ENCODE results near the gene TNFAIP8L1.
A peak's percentile ranks its signal among the peaks of the same experiment; 100 is the strongest.
"Not testable (repeated sequence)": the region's sequence is repeated elsewhere in the genome, so short reads cannot be mapped to it uniquely, and the experiment has no call there.

Gene TNFAIP8L1

DNA sequence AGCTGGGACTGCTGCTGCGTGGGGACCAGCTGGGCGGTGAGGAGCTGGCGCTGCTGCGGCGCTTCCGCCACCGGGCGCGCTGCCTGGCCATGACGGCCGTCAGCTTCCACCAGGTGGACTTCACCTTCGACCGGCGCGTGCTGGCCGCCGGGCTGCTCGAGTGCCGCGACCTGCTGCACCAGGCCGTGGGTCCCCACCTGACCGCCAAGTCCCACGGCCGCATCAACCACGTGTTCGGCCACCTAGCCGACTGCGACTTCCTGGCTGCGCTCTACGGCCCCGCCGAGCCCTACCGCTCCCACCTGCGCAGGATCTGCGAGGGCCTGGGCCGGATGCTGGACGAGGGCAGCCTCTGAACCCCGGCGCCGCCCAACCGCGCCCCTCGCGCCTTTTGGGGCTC, 12.8 kb downstream of the TNFAIP8L1 start:
- no peak for DNase-seq

DNA sequence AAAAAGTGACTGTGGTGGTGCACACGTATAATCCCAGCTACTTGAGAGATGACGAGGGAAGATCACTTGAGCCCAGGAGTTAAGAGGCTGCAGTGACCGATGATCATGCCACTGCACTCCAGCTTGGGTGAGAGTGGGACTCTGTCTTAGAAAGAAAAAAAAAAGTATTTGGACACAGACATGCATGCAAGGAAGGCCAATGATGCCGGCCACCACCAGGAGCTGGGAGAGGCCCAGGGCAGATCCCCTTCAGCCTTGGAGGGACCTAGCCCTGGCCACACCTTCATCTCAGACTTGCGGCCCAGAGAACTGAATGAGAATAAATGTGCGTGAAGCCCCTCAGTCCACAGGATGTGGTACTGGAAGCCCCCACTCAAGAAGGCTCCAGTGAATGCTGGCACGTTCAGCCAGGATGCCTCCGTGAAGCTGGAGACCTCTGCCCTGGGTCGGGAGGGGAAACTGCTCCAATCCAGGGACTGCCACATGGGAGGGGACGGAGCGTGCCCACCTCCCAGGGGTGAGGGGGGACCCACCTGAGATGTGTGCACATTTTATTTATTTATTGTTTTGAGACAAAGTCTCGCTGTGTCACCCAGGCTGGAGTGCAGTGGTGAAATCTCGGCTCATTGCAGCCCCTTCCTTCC, 14.6 kb downstream of the TNFAIP8L1 start:
- no peak for DNase-seq

DNA sequence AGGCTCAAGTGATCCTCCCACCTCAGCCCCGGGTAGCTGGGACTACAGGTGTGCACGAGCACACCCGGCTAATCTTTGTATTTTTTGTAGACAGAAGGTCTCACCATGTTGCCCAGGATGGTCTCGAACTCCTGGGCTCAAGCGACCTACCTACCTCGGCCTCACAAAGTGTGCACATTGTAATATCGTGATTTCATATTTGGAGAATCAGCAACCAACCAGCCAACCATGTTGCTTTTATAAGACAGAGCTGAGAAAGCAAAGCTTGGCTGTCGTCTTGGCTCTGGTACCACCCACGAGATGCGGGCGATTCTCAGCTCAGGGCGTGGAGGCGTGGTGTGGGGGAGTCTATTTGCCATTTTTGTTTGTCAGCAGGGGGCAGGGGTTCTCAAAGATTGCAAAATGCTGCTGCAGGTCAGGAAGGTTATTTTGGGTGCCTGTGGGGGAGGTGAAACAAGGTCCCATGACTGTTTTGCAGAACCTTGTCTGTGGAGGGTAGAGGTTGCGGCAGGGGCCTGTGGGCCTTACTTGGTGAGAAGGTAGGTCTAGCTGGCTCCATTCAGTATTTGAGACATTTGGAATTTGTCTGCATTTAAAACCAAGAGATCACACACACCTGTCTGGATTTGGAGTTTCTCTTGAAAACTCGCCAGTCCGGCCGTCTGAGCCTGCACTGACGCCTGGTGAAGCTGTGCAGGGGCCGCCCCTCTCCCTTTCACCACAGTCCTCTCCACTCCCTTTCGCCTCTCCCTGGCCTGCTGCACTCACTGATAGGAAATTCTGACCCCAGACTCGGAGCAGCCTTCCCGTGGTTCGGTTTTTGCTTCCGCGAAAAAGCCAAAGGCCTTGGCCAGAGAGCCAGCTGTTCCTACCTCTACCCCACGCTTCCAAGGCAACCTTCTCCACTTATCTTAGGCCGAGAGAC, 15.4 kb downstream of the TNFAIP8L1 start:
- DNase-seq = no peak

DNA sequence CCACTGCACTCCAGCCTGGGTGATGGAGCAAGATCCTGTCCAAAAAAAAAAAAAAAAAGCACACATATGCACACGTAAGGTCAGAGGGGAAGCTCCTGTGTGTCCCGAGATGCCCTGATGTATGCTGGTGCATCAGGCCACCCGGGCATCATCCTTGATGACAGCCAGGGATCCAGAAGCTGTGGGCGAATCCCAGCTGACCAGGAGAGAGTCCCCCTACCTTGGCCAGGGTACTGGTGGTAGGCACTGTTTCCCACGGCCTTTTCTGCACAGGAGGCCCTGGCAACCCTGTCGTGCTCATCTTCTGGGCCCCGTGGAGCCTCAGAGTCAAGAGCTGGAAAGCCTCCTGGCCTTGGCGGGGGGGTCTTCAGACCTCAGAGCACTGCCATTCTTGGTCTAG, 16.8 kb downstream of the TNFAIP8L1 start:
- no peak for DNase-seq

DNA sequence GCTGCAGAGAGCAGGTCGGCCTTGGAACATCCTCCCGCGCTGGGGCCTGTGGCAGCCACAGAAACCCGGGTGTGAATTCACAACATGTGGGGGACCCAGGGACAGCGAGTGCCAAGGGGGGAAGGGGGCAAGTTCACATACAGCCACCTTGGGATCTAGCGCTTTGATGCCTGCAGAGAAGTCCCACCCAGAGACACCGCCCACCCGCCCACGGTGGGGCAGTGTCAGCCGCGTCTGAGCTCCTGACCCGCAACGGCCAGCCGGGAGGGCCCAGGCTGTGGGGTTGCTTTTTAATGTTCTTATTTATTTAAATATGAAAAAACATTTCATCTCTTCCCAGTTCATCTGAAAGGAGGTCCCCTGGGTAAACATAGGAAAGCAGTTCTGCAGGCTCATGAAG, 17.9 kb downstream of the TNFAIP8L1 start:
- no peak for DNase-seq

DNA sequence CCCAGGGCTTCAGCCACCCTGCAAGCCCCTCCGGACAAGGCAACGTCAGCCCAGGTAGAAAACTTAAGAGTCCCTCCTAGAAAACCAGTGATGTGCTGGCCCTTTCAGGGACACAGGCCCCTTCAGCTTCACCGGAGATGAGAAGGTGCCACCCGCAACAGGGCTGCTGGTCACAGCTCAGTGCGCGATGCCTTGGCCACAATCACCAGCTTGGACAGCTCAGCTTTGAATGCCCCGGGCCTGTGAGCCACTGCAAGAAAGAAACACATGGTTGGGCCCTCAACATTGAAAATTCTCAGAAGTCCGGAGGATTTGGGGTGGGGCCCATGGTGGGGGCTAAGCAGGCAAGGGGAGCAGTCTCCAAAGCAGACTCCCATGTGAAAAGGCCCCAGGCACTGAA, 18.5 kb downstream of the TNFAIP8L1 start:
- DNase-seq = no peak

DNA sequence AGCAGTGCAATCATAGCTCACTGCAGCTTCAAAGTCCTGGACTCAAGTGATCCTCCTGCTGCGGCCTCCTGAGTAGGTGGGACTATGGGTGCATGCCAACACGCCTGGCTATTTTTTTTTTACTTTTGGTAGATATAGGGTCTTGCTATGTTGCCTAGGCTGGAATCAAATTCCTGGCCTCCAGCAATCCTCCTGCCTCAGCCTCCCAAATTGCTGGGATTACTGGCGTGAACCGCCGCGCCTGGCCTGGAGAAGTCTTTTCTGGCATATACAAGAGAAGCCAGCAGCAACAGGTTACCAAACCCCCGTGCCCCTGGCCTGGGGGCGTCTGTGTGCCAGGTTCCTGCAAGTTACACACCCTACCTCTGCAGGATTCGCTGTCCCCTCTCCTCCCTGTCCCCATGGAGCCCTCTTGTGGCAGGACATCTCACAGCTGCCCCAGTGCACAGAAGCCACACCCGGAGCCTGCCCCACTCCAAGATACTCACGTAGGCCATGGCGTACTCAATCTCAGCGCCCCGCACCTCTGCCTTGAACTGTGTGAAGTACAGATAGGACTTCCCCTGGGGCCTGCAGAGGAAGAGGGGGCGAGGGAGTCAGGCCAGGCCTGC, 21.0 kb downstream of the TNFAIP8L1 start:
- DNase-seq = no peak

DNA sequence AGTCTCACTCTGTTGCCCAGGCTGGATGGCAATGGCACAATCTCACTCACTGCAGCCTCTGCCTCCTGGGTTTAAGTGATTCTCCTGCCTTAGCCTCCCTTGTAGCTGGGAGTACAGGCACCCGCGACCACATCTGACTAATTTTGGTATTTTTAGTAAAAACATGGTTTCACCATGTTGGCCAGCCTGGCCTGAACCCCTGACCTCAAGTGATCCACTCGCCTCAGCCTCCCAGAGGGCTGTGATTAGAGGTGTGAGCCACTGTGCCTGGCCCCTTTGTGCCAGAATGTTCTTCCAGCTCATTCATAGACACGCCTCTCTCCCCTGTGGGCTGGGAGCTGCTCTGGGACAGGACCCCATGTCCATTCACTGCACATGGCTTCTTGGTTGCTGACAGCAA, 21.7 kb downstream of the TNFAIP8L1 start:
- no peak for DNase-seq

DNA sequence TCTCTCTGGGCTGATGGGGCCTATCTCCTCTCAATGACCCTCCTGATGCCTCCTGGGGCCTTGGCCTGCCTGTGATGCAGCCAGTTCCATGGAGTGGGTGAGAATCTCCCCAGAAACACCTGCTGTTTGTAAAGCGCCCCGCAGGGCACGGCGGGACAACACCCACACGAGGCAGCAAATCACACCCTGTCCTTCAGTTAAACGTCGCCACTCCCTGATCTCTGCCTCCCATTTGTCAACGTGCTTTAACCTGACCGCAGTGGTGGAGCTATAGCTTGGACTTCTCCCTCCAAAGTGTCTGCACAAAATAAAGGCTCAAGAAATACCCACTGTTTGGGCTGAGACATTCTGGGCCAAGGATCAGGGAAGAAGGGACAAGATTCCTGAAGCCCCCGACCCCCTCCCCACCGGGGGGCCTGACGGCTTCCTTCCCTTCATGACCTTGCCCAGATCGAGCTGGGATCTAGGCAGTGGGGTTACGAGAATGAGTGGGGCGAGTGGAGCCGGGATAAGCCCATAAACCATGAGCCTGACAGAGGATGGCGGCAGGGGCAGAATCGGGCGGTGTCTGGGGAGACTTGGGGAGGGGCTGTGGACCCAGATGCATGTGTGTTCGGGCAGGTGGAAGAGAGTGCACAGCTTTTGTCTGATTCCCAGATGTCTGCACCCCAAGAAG, 22.8 kb downstream of the TNFAIP8L1 start:
- no peak for DNase-seq

DNA sequence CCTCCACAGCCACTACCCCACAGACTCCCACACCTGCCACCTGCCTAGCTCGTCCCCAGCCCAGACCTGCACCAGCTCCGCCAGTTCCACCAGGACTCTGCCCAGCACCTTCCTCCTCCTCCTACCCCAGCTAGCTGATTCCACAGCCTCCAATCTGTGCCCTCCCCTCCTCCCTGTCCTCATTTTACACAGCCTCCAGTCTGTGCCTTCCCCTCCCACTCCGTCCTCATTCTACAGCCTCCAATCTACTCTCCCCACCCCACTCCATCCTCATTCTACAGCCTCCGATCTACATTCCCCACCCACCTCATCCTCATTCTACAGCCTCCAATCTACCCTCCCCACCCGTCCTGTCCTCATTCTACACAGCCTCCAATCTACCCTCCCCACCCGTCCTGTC, 23.5 kb downstream of the TNFAIP8L1 start:
- no peak for DNase-seq

DNA sequence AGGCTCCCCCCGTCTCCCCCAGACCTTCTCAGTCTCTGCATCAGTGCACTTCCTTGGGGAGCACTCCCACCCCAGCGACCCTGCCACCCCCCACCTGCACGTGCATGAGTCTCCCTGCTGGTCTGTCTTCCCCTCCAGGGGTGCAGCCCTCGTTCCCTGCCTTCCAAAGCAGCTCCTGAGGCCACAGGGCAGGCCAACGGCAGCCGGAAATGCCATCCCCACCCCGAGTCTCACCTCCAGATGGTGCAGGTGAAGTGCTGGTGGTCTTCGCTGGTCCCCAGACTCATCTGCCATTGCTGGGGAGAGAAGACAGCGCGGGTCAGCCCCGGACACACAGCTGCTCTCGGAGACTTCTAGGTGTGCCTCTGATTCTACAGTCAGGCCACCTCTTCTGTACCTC, 25.3 kb downstream of the TNFAIP8L1 start:
- DNase-seq = no peak

DNA sequence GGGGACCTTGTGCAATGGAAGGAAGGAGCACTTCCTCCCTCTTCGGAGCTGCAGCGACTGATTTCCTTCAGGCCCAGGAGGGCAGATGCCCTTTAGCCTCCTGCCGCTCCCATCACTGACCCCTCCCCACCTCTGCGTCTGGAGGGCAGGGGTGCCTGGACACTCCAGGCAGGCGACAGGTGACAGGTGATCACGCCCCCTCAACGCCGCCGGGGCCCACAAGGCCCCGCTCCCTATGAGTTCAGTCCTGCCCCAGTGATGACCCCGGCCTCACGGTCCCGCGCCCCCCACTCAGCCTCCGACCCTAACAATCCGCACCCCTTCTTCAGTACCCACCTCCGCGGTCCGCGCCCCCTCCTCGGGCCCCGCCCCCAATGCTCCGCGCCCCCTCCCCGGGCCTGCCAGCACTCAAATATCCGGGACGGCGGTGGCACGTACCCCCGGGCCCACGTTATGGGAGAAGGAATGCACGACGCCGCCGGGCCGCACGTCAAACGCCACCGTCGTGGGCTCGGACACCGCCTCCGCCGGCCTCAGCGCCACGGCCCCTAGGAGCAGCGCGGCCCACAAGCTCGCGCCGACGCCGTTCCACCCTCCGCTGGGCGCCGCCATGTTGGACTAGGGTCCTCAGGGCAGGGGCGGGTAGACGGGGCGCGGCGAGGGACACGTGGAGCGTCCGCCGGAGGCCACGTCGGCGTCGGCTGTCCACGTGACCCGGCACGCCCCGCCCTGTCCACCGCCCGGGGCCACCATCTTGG, 30.6 kb downstream of the TNFAIP8L1 start, which contains the start of gene MYDGF:
Gene MYDGF, minus strand, starts transcription at position 620 of the 758 bp plus-strand sequence. Its CDS starts 8 bp downstream, at position 612.
- peak; percentile 54 for DNase-seq

DNA sequence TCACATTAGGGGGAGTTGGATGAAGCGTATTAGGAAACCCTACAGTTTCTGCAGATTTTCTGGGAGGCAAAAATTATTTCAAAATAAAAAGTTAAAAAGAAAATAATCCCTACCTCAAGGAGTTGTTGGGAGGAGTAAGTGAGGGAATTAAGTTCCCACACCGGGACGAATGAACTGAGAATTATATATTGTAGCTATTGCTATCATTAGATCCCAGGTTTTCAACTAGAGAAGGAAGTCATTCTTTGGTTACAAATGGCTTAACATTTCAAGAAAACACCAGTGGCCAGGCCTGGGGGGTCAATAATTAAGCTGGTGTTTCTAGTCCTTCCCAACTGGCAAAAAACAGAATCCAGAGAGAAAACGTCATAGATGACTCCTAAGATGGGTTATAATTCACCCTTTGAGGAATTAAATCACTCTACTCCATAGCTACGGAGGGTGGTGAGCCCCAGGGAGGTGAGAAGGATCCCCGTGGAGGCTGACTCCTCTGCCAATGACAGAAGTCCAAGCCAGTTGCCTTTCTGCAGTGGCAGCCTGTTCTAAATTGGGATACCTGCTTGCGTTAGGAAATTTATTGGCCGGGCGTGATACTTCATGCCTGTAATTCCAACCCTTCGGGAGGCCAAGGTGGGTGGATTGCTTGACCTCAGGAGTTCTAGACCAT, 32.0 kb downstream of the TNFAIP8L1 start:
- no peak for DNase-seq

DNA sequence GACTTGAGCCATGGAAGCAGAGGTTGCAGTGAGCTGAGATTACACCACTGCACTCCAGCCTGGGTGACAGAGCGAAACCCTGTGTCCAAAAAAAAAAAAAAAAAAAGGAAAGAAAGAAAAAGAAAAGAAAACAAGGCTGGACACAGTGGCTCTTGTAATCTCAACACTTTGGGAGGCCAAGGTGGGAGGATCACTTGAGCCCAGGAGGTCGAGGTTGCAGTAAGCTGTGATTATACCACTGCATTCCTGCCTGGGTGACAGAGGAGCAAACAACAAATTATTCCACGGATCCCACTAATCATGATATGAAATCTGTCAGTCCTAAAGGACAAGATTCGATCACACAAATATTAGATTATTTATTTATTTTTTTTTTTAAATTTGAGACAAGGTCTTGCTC, 33.9 kb downstream of the TNFAIP8L1 start:
- DNase-seq = no peak

DNA sequence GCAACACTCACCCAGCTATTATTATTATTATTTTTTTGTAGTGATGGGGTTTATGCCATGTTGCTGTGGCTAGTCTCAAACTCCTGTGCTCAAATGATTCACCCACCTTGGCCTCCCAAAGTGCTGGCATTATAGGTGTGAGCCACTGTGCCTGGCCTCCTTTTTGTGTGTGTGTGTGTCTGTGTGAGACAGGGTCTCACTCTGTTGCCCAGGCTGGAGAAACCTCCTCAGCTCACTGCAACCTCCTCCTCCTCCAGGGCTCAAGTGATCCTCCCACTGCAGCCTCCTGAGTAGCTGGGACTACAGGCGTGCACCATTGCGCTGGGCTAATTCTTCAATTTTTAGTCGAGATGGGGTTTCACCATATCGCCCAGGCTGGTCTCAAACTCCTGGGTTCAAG, 34.4 kb downstream of the TNFAIP8L1 start:
- DNase-seq = no peak

DNA sequence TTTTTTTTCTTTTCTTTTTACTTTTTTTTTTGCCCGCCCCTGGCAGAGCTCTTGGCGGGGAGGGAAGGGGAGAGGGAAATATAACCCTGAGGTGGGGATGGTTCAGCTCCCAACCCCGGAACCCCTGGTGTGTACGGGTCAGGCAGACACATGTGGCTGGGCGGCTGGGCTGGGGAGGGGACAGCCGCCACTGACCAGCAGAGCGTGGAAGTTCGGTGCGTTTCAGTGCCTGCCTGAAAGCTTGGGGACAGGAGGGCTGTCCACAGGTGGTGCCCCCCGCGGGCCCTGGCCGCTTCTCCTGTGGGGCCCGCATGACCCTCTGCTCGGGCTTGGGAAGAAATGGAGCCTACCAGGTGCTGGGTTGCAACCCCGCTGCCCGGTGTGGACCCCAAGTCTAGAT, 36.0 kb downstream of the TNFAIP8L1 start:
- no peak for DNase-seq

DNA sequence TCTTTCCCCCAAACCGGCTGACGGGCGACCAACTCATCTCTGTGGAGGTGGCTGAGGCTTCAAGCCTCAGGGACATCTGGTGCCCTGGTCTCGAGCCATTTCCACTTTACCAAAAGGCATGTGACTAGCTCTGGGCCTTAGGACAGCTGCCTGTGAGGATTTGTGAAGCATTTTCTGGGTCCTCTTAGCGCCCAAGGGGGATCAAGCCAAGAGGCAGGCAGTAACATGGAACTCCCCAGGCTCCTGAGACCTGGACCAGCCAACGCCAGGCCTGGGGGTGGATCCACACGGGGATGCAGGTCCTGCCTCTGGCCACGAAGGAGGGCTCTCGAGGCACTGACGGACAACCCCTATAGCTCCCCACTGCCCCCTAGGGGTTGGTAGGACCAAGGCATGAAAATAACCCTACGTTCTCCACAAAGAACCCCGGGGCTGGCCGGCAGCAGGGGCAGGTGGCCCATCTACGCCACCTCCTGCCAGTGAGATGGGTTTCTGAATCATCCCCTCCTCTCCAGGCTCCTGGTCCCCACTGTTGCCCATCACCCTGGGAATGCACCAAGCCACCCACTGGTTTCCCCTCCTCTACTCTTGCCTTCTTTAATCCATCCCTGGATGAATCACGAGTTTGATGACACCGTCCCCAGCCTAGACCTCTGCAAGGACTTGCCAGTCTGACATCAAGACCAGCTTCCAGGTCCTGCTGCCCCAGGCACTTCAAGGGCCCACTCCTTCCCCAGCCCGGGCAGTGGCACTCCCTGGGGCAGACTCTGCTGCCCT, 37.8 kb downstream of the TNFAIP8L1 start:
- no peak for DNase-seq

DNA sequence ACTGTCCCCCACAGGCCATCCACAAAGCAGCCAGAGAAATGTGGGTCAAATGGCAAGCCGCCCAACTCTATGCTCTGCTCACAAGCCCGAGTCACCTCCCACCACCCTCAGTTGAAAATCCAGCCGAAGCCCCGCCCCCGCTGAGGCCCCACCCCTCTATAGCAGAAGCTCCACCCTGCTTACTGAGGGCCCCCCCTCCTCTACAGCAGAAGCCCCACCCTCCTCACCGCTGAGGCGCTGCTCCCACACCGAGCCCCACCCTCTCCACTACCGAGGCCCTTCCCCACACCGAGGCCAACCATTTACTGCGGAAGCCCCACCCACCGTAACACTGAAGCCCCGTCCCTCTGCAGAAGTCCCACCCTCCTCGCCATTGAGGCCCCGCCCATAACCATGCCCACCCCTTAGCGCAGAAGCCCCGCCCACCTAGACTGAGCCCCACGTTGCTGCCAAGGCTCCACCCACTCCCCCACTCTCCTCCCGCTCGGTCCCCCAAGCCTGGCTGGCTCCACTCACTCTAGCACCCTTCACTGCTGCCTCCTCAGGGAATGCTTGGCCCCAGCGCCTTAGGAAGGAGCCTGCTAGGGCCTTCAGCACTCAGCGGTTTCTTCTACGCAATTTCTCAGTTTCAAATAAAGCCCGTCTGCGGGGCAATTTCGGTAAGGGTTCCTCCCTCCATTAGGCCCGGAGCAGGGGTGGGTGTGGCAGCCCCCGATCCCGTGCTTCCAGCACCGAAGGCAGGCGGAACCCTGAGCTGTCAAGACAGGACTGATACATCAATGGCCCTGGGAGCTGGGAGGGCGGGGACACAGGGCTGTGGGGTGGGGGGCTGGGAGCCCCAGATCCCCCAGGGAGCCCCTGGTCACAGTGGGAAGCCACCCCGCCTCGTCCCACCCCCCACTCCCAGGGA, 39.8 kb downstream of the TNFAIP8L1 start:
- DNase-seq = no peak

DNA sequence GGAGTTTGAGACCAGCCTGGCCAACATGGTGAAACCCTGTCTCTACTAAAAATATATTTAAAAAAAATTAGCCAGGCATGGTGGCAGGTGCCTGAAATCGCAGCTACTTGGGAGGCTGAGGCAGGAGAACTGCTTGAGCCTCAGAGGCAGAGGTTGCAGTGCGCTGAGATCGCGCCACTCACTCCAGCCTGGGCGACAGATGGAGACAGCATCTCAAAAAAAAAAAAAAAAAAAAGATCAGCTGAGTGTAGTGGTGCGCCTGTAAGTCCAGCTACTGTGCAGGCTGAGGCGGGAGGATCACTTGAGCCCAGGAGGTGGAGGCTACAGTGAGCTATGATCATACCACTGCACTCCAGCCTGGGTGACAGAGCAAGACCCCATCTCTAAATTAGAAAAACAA, 40.7 kb downstream of the TNFAIP8L1 start:
- not testable (repeated sequence) for DNase-seq
